K562 (cell line): ENCODE measurements around the gene SOX18. TPM values are rescaled to one million over a fixed set of nuclear protein-coding genes. Genes with fewer than 3 reads are reported as not detected.

ENCODE experiments used
- ATAC-seq: fragments of 200-7000 bp; cut with Tn5 transposase; 3 replicates; pipeline ENCODE4 v1.9.1; 2020; ENCODE audit warnings: moderate library complexity
- BruUV-seq: library from RNA; stranded (reverse); fragments of 400-500 nt; replicated peaks from 2 replicates; lab custom pipeline; 2021; lab: Mats Ljungman, UMichigan
- CTCF ChIA-PET: fragments of 300-600 bp; formaldehyde crosslinking; extraction: SDS; loops from one replicate; lab custom pipeline; 2021; ENCODE audit warnings: low intra/inter-chr PET ratio; lab: Yijun Ruan, JAX
- POLR2A ChIA-PET: fragments of 300-600, 350-650 bp; sonication (Branson Sonifier 250); formaldehyde crosslinking; extraction: SDS; loops from one replicate; lab custom pipeline; 2021; ENCODE audit warnings: antibody characterized with exemption, inconsistent platforms; lab: Yijun Ruan, JAX
- DNase-seq, 4 experiments: peaks; one replicate each; pipeline versions ENCODE4 v3.0.0 to v3.0.0-alpha.2; 2011 to 2018; ENCODE audit warnings: low spot score in 3 of 4, mixed read lengths in 3 of 4; ENCODE audit errors: extremely low read depth in 1 of 4
- FAIRE-seq: peaks from 2 replicates; lab custom pipeline; 2011; peaks lifted over from hg19 to GRCh38; lab: Jason Lieb, UNC
- H2AFZ ChIP-seq: 2 replicates; pipeline ENCODE4 v1.6.0; 2011; ENCODE audit warnings: low read depth, low read length, control low read depth, inconsistent platforms
- H3K27ac ChIP-seq: fragments of 200-600 bp; 3 replicates; pipeline ENCODE4 v1.8.0; 2011; ENCODE audit warnings: low read depth, mild to moderate bottlenecking, control low read depth, inconsistent platforms, low read length, moderate library complexity, mixed read lengths; ENCODE audit errors: extremely low read depth
- H3K27me3 ChIP-seq, 2 experiments: fragments of 300-600 bp in 1 of 2; 2 replicates in 1 of 2; 3 replicates in 1 of 2; pipeline versions ENCODE4 v1.6.0 to v1.8.0; 2011; ENCODE audit warnings: inconsistent platforms in 2 of 2, low read length in 2 of 2, mild to moderate bottlenecking in 1 of 2, mixed read lengths in 1 of 2, moderate library complexity in 1 of 2; ENCODE audit not compliant: control insufficient read depth in 2 of 2, insufficient read depth in 2 of 2
- H3K36me3 ChIP-seq: fragments of 300-600 bp; 3 replicates; pipeline ENCODE4 v1.8.0; 2011; ENCODE audit warnings: mild to moderate bottlenecking, low read length, inconsistent platforms; ENCODE audit not compliant: control insufficient read depth, insufficient read depth
- H3K4me1 ChIP-seq, 2 experiments: fragments of 200-600 bp in 1 of 2; replicated peaks in 1 of 2; 2 replicates in 1 of 2; 3 replicates in 1 of 2; pipeline versions ENCODE4 v1.5.1 to v1.8.0; 2011; ENCODE audit warnings: inconsistent platforms in 2 of 2, low read length in 2 of 2, mild to moderate bottlenecking in 1 of 2, mixed read lengths in 1 of 2, moderate library complexity in 1 of 2; ENCODE audit not compliant: control insufficient read depth in 2 of 2, insufficient read depth in 2 of 2
- H3K4me2 ChIP-seq: 2 replicates; pipeline ENCODE4 v1.6.1; 2011; ENCODE audit warnings: low read length, control low read depth, inconsistent platforms, mixed read lengths; ENCODE audit not compliant: insufficient read depth
- H3K4me3 ChIP-seq: fragments of 200-600 bp; sonication (generic), shearing (Covaris generic); 2 replicates; pipeline ENCODE4 v1.5.1; 2016; ENCODE audit warnings: control low read depth, inconsistent platforms
- H3K79me2 ChIP-seq: fragments of 200-600 bp; 3 replicates; pipeline ENCODE4 v1.8.0; 2011; ENCODE audit warnings: low read length, inconsistent platforms; ENCODE audit not compliant: control insufficient read depth, insufficient read depth
- H3K9ac ChIP-seq, 2 experiments: 2 replicates each; pipeline versions ENCODE4 v1.6.0 to v1.6.1; 2011; ENCODE audit warnings: low read depth in 2 of 2, low read length in 2 of 2, control low read depth in 1 of 2, inconsistent platforms in 1 of 2, mild to moderate bottlenecking in 1 of 2, mixed read lengths in 1 of 2; ENCODE audit not compliant: insufficient read depth in 1 of 2
- H3K9me1 ChIP-seq: one replicate; pipeline ENCODE4 v1.6.0; 2011; ENCODE audit warnings: inconsistent platforms, mild to moderate bottlenecking, low read length, moderate library complexity; ENCODE audit not compliant: control insufficient read depth, insufficient read depth
- H3K9me3 ChIP-seq: replicated peaks from 2 replicates; pipeline ENCODE4 v1.5.1; 2011; ENCODE audit warnings: low read depth, low read length, inconsistent platforms; ENCODE audit not compliant: control insufficient read depth, insufficient read depth
- H4K20me1 ChIP-seq: replicated peaks from 2 replicates; pipeline ENCODE4 v1.6.1; 2011; ENCODE audit warnings: low read length, inconsistent platforms, mixed read lengths; ENCODE audit not compliant: control insufficient read depth, insufficient read depth
- DNMT1 ChIP-seq: fragments of 450-650 bp; IDR thresholded peaks from 2 replicates; pipeline ENCODE4 v1.6.1; 2016; ENCODE audit warnings: antibody characterized with exemption, mild to moderate bottlenecking
- E2F8 ChIP-seq: fragments of 450-650 bp; IDR thresholded peaks from 2 replicates; pipeline ENCODE4 v1.7.1; 2018; ENCODE audit warnings: mild to moderate bottlenecking, low read depth; ENCODE audit not compliant: partially characterized antibody
- SMARCA5 ChIP-seq: fragments of 450-650 bp; IDR thresholded peaks from 2 replicates; pipeline ENCODE4 v1.6.1; 2016
- WGBS: fragments of 100-300 bp; shearing (Covaris generic); methylation state at CpG from one replicate; pipeline ENCODE4 v1.1.6; 2016; ENCODE audit warnings: low coverage, mixed read lengths; ENCODE audit not compliant: insufficient coverage; ENCODE audit errors: missing lambda C conversion rate; 5-methylcytosine and 5-hydroxymethylcytosine counted together
- in situ Hi-C: fragments of 300-500 bp; cut with MboI; formaldehyde crosslinking; loops from 4 replicates; pipeline ENCODE4 v1.15.0; 2018; ENCODE audit warnings: inconsistent platforms, mixed read lengths
- intact Hi-C: fragments of 100-400 bp; cut with micrococcal nuclease; formaldehyde crosslinking; loops from 2 replicates; pipeline ENCODE4 v1.14.2; 2022
- polyA plus RNA-seq, 8 experiments: library from polyadenylated mRNA; depleted of rRNA in 4 of 8; stranded (reverse) in 5 of 8; unstranded in 3 of 8; fragments of >200 nt; fragmentation: Nextera tagmentation in 2 of 8; fragmentation: Illumina TruSeq in 1 of 8; extraction: Ambion mirVana in 2 of 8; extraction: Trizol in 1 of 8; gene quantifications; 2 replicates each; pipeline versions ENCODE4 v1.2.1 to v1.2.3, GENCODE V29; 2011 to 2014; ENCODE audit warnings: inconsistent platforms in 1 of 8, missing spikeins in 1 of 8
- total RNA-seq, 7 experiments: library from RNA; depleted of rRNA in 6 of 7; stranded (reverse); fragments of >200 nt in 6 of 7; fragmentation: Illumina TruSeq in 2 of 7; extraction: Trizol in 2 of 7; gene quantifications; 2 replicates each; pipeline versions ENCODE4 v1.2.1 to v1.2.3, GENCODE V29; 2011 to 2021; ENCODE audit warnings: low replicate concordance in 1 of 7
- TF ChIP-seq, protein P1 (sequence below): sonication (generic); formaldehyde crosslinking; IDR thresholded peaks from 2 replicates; pipeline ENCODE4 v1.8.1; 2023; ENCODE audit warnings: mild to moderate bottlenecking, missing genetic modification reagents
- TF ChIP-seq, protein P2 (sequence below), 2 experiments: fragments of 250-450 bp in 1 of 2; fragments of 450-650 bp in 1 of 2; sonication (Bioruptor Pico) in 1 of 2; IDR thresholded peaks; 2 replicates each; pipeline versions ENCODE4 v1.6.1 to v1.8.0; 2016 to 2021; ENCODE audit warnings: mild to moderate bottlenecking in 2 of 2, moderate library complexity in 2 of 2, missing compliant biosample characterization in 1 of 2, missing genetic modification characterization in 1 of 2

Gene SOX18
- total and polyA plus RNA-seq, 9 of the 15 experiments (the other 6 are each of a cell fraction or from before 2014, with no cell fraction given) = 0.15 to 19.8 (median 0.33) TPM

DNA sequence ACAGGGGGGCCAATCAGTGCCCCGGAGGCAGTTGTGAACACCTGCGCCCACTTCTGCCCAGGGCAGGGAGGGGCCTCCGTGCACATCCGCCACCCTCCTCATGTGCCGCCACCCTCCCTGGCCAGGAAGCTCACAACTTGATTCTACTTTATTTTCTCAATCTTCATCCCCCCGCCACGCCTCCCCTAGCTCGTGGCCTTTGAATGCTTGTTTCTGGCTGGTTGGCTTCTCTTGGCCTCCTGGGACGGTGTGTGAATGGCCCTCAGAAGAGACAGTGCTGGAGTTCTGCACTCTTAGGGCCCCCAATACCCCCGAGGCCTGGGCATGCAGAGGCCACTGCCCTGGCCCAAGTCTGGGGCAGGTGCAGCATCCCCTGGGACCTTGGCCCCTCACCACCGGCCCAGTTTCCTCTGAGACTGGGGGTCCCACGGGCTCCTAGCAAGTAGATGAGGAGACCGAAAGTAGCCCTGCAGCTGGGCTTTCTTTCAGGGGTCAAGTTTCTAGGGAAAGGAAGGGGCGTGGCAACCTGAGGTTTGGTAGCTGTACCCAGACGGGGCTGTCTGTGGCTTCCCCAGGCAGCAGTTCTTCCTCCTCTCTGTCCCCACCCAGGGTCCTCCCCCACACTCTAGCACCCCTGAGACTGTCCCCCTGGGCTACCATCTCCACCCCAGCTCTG lies 28.6 kb upstream of the SOX18 start:
- no peaks in the 10 kb centered on the region for H3K9me3 ChIP-seq
- H3K27me3 ChIP-seq = no peaks in the 10 kb centered on the region
- TF ChIP-seq, protein P1, sequence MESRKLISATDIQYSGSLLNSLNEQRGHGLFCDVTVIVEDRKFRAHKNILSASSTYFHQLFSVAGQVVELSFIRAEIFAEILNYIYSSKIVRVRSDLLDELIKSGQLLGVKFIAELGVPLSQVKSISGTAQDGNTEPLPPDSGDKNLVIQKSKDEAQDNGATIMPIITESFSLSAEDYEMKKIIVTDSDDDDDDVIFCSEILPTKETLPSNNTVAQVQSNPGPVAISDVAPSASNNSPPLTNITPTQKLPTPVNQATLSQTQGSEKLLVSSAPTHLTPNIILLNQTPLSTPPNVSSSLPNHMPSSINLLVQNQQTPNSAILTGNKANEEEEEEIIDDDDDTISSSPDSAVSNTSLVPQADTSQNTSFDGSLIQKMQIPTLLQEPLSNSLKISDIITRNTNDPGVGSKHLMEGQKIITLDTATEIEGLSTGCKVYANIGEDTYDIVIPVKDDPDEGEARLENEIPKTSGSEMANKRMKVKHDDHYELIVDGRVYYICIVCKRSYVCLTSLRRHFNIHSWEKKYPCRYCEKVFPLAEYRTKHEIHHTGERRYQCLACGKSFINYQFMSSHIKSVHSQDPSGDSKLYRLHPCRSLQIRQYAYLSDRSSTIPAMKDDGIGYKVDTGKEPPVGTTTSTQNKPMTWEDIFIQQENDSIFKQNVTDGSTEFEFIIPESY (CRISPR knock-in tag) = peak; percentile 79
- no peak for TF ChIP-seq DNMT1
- TF ChIP-seq, protein P2, sequence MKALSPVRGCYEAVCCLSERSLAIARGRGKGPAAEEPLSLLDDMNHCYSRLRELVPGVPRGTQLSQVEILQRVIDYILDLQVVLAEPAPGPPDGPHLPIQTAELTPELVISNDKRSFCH (CRISPR knock-in tag; IDR thresholded peaks at IDR 0.05) = no peak
- TF ChIP-seq, protein P2 (tag; IDR thresholded peaks at IDR 0.05) = no peak
- no peak for TF ChIP-seq E2F8
- TF ChIP-seq SMARCA5 = no peak
- DNase-seq (no peak), FAIRE-seq (peak; percentile 26), ATAC-seq (no peak)
- H3K9ac ChIP-seq = peak overlapping the region; percentile 78 to 94; a peak in 2 of 4 replicates
- 62% methylated on average over 14 of the region's 15 CpGs for WGBS
- H3K4me3 ChIP-seq = peak overlapping the region; percentile 70; the same call in 1 of the 2 replicates
- no peaks in the 10 kb centered on the region for H4K20me1 ChIP-seq
- no peak overlapping the region for H2AFZ ChIP-seq
- intact Hi-C loops = no loop called here
- H3K79me2 ChIP-seq = peaks cover 10% of the 10 kb centered on the region; the same call in 2 of the 3 replicates
- no peak overlapping the region for H3K27ac ChIP-seq
- in situ Hi-C loops = no loop called here
- H3K4me1 ChIP-seq = peaks cover 13 to 83% of the 10 kb centered on the region in 2 experiments; a peak in 4 of 5 replicates
- H3K4me2 ChIP-seq = peak overlapping the region; percentile 70; the same call in 1 of the 2 replicates
- peaks cover 8% of the 10 kb centered on the region; the same call in 1 of the 3 replicates for H3K36me3 ChIP-seq
- ChIA-PET POLR2A (no interaction called here), CTCF (no interaction called here)
- H3K9me1 ChIP-seq = no peaks in the 10 kb centered on the region
- BruUV-seq = no TSS peak
